HepG2 (cell line): ENCODE data around the gene IMP3. TPM values are rescaled to one million over a fixed set of nuclear protein-coding genes. Genes with fewer than 3 reads are reported as not detected.

Source experiments
- AGO1 ChIP-seq: fragments of 200-400 bp; formaldehyde crosslinking; IDR thresholded peaks from 2 replicates; pipeline ENCODE4 v1.6.1; 2017; ENCODE audit warnings: mild to moderate bottlenecking, low read depth, low read length, moderate library complexity; ENCODE audit not compliant: poor library complexity, severe bottlenecking
- ARID2 ChIP-seq: sonication (generic); formaldehyde crosslinking; IDR thresholded peaks from 2 replicates; pipeline ENCODE4 v1.8.1; 2022; ENCODE audit warnings: mild to moderate bottlenecking, missing genetic modification reagents, borderline replicate concordance
- CEBPB ChIP-seq: IDR thresholded peaks from 2 replicates; pipeline ENCODE4 v1.6.1; 2011; ENCODE audit warnings: low read depth, low read length, improper control_type of control experiment, borderline replicate concordance
- CHCHD3 ChIP-seq: sonication (generic); formaldehyde crosslinking; IDR thresholded peaks from 2 replicates; pipeline ENCODE4 v1.8.0; 2022; ENCODE audit warnings: mild to moderate bottlenecking, missing genetic modification reagents, moderate library complexity
- HIVEP1 ChIP-seq: sonication (generic); formaldehyde crosslinking; IDR thresholded peaks from 2 replicates; pipeline ENCODE4 v1.4.0; 2020; ENCODE audit warnings: mild to moderate bottlenecking, missing genetic modification reagents
- ISL2 ChIP-seq: sonication (generic); formaldehyde crosslinking; IDR thresholded peaks from 2 replicates; pipeline ENCODE4 v1.5.0; 2020; ENCODE audit warnings: missing genetic modification reagents
- SP2 ChIP-seq: sonication (generic); formaldehyde crosslinking; IDR thresholded peaks from 2 replicates; pipeline ENCODE4 v1.5.1; 2020; ENCODE audit warnings: mild to moderate bottlenecking, missing genetic modification reagents
- THAP11 ChIP-seq: IDR thresholded peaks from 2 replicates; pipeline ENCODE4 v1.6.1; 2016; ENCODE audit warnings: missing biosample characterization, missing genetic modification reagents
- ZBTB21 ChIP-seq: sonication (generic); formaldehyde crosslinking; IDR thresholded peaks from 2 replicates; pipeline ENCODE4 v1.4.0; 2020; ENCODE audit warnings: missing genetic modification reagents
- ZNF256 ChIP-seq: sonication (generic); formaldehyde crosslinking; conservative IDR thresholded peaks from 2 replicates; pipeline ENCODE4 v1.4.0; 2020; ENCODE audit warnings: missing genetic modification reagents
- ZNF569 ChIP-seq: sonication (generic); formaldehyde crosslinking; IDR thresholded peaks from 2 replicates; pipeline ENCODE4 v1.5.0; 2020; ENCODE audit warnings: mild to moderate bottlenecking, missing genetic modification reagents, moderate library complexity, borderline replicate concordance
- ZNF607 ChIP-seq: sonication (generic); formaldehyde crosslinking; IDR thresholded peaks from 2 replicates; pipeline ENCODE4 v1.5.1; 2020; ENCODE audit warnings: missing genetic modification reagents, mild to moderate bottlenecking, borderline replicate concordance
- ZNF670 ChIP-seq: sonication (generic); formaldehyde crosslinking; IDR thresholded peaks from 2 replicates; pipeline ENCODE4 v1.8.0; 2022; ENCODE audit warnings: mild to moderate bottlenecking, missing genetic modification reagents, borderline replicate concordance
- ZNF7 ChIP-seq: IDR thresholded peaks from 2 replicates; pipeline ENCODE4 v1.6.1; 2016; ENCODE audit warnings: missing biosample characterization, missing genetic modification reagents
- ZSCAN21 ChIP-seq: sonication (generic); formaldehyde crosslinking; IDR thresholded peaks from 2 replicates; pipeline ENCODE4 v1.8.0; 2022; ENCODE audit warnings: mild to moderate bottlenecking, missing genetic modification reagents, moderate library complexity, borderline replicate concordance
- polyA plus RNA-seq, 8 experiments: library from polyadenylated mRNA; depleted of rRNA in 3 of 8; stranded (reverse) in 7 of 8; unstranded in 1 of 8; fragments of >200 nt; fragmentation: Illumina TruSeq in 4 of 8; extraction: Trizol in 4 of 8; gene quantifications; 2 replicates each; pipeline versions ENCODE4 v1.2.1 to v1.2.3, GENCODE V29; 2011 to 2016; ENCODE audit warnings: low read depth in 4 of 8, missing spikeins in 1 of 8, mixed read lengths in 1 of 8; ENCODE audit not compliant: insufficient read depth in 1 of 8
- total RNA-seq, 5 experiments: library from RNA; depleted of rRNA; stranded (reverse); fragments of >200 nt; fragmentation: Illumina TruSeq; extraction: Trizol; gene quantifications; 2 replicates each; pipeline ENCODE4 v1.2.3, GENCODE V29; 2016; ENCODE audit warnings: low read depth in 1 of 5
- TF ChIP-seq, protein P1 (sequence below), 2 experiments: sonication (generic) in 1 of 2; formaldehyde crosslinking in 1 of 2; IDR thresholded peaks; 2 replicates each; pipeline versions ENCODE4 v1.5.1 to v1.6.1; 2011 to 2020; ENCODE audit warnings: borderline replicate concordance in 1 of 2, low read depth in 1 of 2, low read length in 1 of 2, mild to moderate bottlenecking in 1 of 2, missing genetic modification reagents in 1 of 2, moderate library complexity in 1 of 2
- TF ChIP-seq, protein P2 (sequence below): sonication (generic); formaldehyde crosslinking; IDR thresholded peaks from 2 replicates; pipeline ENCODE4 v1.8.0; 2022; ENCODE audit warnings: mild to moderate bottlenecking, missing genetic modification reagents, borderline replicate concordance
- TF ChIP-seq, protein P3 (sequence below): sonication (generic); formaldehyde crosslinking; IDR thresholded peaks from 2 replicates; pipeline ENCODE4 v1.4.0; 2020; ENCODE audit warnings: mild to moderate bottlenecking, low read depth, missing genetic modification reagents
- TF ChIP-seq, protein P4 (sequence below): IDR thresholded peaks from 2 replicates; pipeline ENCODE4 v1.4.0; 2020; ENCODE audit warnings: mild to moderate bottlenecking, missing genetic modification reagents

Gene IMP3
- total and polyA plus RNA-seq, 2 of the 13 experiments (the other 11 are each of a cell fraction or from before 2014, with no cell fraction given): 38.3 to 143 TPM

DNA sequence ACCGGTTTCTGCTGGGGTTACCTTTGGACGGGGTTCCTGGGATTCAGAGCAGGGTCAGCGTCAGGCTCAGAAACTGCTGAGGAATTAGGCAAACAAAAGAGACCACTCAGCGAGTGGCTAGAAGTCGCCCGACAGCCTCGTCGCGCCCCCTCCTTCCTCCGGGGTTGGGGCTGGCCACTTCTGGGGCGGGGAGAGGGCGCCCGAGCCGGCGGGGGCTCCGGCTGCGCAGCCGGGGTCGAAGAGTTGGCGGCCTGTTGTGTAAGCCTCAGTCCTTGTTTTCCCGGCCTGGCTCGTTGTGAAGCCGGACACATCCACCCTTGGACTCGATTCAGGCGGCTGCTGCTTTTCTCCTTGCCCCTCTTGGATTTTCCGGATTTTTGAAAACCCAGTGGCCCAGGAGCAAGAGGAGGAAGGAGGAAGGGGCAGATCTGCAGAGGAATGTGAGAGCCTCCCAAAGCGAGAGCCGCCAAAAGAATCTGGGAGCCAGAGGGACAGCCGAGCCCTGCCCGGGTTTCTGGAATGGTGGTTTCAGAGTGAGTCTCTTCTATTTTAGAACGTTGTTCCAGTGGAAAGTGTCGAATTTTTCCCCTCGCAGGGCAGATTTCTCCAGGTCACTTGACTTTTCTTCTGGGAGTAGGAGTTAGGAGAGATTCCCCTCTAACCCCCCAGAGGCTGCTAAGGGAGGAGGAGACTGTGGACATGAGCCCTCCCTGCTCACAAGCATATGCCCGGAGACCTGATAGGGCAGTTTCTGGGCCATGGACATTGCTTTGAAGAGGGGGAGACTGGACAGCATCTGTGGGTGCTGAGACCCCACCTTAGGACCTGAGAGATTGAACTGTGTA lies 8.4 kb upstream of the IMP3 start (continued):
- TF ChIP-seq, protein P1, sequence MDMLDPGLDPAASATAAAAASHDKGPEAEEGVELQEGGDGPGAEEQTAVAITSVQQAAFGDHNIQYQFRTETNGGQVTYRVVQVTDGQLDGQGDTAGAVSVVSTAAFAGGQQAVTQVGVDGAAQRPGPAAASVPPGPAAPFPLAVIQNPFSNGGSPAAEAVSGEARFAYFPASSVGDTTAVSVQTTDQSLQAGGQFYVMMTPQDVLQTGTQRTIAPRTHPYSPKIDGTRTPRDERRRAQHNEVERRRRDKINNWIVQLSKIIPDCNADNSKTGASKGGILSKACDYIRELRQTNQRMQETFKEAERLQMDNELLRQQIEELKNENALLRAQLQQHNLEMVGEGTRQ (IDR thresholded peaks at IDR 0.05; ENCODE audit: low read depth, low read length): no peak
- TF ChIP-seq, protein P1 (CRISPR knock-in tag; IDR thresholded peaks at IDR 0.05; ENCODE audit: borderline replicate concordance): no peak
- TF ChIP-seq ZSCAN21 (0 out of 2 replicates have a peak, but pooled peaks have one; percentile 45), AGO1 (no peak), ZNF670 (CRISPR knock-in tag) (peak; percentile 83; the same call in 1 of the 2 replicates), ZNF256 (no peak), ARID2 (CRISPR knock-in tag) (no peak), SP2 (CRISPR knock-in tag) (no peak), ISL2 (CRISPR knock-in tag) (0 out of 2 replicates have a peak, but pooled peaks have one; percentile 25), CHCHD3 (CRISPR knock-in tag) (no peak), ZNF607 (CRISPR knock-in tag) (peak; percentile 7; the same call in 1 of the 2 replicates), HIVEP1 (CRISPR knock-in tag) (no peak), ZBTB21 (no peak), THAP11 (CRISPR knock-in tag) (no peak; the same call in 1 of the 2 replicates), ZNF7 (CRISPR knock-in tag) (no peak), CEBPB (peak; percentile 65; the same call in 1 of the 2 replicates), ZNF569 (no peak)
- TF ChIP-seq, protein P2, sequence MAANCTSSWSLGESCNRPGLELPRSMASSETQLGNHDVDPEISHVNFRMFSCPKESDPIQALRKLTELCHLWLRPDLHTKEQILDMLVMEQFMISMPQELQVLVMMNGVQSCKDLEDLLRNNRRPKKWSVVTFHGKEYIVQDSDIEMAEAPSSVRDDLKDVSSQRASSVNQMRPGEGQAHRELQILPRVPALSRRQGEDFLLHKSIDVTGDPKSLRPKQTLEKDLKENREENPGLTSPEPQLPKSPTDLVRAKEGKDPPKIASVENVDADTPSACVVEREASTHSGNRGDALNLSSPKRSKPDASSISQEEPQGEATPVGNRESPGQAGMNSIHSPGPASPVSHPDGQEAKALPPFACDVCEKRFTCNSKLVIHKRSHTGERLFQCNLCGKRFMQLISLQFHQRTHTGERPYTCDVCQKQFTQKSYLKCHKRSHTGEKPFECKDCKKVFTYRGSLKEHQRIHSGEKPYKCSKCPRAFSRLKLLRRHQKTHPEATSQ: no peak
- TF ChIP-seq, protein P3, sequence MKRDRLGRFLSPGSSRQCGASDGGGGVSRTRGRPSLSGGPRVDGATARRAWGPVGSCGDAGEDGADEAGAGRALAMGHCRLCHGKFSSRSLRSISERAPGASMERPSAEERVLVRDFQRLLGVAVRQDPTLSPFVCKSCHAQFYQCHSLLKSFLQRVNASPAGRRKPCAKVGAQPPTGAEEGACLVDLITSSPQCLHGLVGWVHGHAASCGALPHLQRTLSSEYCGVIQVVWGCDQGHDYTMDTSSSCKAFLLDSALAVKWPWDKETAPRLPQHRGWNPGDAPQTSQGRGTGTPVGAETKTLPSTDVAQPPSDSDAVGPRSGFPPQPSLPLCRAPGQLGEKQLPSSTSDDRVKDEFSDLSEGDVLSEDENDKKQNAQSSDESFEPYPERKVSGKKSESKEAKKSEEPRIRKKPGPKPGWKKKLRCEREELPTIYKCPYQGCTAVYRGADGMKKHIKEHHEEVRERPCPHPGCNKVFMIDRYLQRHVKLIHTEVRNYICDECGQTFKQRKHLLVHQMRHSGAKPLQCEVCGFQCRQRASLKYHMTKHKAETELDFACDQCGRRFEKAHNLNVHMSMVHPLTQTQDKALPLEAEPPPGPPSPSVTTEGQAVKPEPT (CRISPR knock-in tag): no peak
- TF ChIP-seq, protein P4, sequence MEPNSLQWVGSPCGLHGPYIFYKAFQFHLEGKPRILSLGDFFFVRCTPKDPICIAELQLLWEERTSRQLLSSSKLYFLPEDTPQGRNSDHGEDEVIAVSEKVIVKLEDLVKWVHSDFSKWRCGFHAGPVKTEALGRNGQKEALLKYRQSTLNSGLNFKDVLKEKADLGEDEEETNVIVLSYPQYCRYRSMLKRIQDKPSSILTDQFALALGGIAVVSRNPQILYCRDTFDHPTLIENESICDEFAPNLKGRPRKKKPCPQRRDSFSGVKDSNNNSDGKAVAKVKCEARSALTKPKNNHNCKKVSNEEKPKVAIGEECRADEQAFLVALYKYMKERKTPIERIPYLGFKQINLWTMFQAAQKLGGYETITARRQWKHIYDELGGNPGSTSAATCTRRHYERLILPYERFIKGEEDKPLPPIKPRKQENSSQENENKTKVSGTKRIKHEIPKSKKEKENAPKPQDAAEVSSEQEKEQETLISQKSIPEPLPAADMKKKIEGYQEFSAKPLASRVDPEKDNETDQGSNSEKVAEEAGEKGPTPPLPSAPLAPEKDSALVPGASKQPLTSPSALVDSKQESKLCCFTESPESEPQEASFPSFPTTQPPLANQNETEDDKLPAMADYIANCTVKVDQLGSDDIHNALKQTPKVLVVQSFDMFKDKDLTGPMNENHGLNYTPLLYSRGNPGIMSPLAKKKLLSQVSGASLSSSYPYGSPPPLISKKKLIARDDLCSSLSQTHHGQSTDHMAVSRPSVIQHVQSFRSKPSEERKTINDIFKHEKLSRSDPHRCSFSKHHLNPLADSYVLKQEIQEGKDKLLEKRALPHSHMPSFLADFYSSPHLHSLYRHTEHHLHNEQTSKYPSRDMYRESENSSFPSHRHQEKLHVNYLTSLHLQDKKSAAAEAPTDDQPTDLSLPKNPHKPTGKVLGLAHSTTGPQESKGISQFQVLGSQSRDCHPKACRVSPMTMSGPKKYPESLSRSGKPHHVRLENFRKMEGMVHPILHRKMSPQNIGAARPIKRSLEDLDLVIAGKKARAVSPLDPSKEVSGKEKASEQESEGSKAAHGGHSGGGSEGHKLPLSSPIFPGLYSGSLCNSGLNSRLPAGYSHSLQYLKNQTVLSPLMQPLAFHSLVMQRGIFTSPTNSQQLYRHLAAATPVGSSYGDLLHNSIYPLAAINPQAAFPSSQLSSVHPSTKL (CRISPR knock-in tag): no peak
